GOT3 (cell line): ENCODE measurements around the gene COL25A1.
"Not testable (repeated sequence)": the region's sequence is repeated elsewhere in the genome, so short reads cannot be mapped to it uniquely, and the experiment has no call there.

Experiments used
- DNase-seq: peaks from one replicate; lab custom pipeline; 2025; ENCODE audit warnings: mixed read lengths; lab: John Stamatoyannopoulos, UW

Gene COL25A1

DNA sequence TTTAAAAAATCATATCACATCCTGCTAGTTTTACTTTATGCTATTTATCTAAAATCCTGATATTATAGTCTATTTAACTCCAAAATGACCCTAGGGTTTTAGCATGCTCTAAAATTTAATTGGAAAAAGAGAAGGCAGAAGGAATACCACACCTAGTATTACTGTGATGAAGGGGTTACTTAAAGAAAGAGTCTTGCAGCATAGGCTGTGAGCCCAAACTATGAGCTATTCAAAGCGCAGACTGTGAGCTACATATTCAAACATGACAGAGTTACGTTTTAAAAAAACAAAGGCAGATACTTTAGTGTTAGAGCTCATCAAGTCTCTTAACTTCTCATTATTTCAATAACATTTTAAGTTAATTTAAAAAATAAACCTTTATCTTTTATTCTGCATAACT is 291.9 kb downstream of the COL25A1 start:
- no peak for DNase-seq

DNA sequence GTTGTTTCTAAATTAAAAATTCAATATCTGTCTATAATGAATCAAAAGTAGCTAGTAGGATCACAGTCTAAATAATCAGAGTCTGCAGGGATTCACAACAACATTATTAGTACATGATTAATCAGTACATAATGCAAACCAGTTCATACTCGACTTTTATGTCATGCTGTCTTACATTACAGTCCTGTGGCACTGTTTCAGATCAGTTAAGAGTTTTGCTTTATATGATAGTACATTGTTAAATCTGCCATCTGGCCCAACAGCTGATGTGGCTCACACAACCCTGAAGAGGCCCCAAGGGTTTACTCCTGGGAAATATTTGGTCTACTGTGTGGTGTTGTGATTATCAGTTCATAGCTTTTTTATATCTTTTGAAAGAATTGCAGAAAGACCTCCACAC is 292.5 kb downstream of the COL25A1 start:
- DNase-seq = no peak

DNA sequence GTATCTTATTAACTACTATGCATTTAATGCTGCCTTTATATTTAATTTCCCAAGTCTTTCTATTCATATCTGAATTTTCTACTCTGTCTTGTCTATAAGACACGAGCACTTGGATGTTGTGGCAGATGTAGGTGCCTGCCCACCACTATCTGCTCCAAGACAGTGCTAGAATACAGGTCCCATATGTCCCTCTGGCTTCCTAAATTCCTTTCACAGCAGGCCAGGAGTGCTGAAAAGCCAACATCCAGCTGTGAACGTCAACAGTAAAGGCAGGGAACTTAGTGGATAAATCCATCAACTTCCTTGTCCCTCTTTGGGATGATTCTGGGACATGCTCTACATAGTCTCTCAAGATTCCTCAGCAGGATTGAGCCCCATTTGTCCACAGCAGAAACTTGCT is 294.5 kb downstream of the COL25A1 start:
- no peak for DNase-seq

DNA sequence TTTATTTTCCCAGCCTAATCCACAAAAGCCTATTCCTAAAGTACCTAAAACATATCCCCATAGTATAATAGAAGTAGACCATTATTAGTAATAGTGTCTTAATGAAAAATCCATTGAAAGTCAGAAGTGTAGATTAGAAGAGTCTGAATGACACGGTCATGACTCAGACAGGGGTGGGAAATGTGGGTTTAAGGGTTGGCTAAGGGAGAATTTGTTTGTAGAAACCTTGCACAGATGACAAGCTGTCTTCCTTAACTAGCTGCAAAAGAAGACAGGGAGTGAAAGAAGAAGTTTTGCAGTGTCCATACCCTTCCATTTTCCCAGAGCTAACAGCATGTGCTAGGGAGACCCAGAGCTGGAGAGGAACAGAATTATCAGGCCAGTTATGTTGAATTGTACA is 296.9 kb downstream of the COL25A1 start:
- no peak for DNase-seq

- no peak for DNase-seq
Measured at GRCh38 chr4:109004418-109004817, 298.0 kb downstream of the COL25A1 start.

DNA sequence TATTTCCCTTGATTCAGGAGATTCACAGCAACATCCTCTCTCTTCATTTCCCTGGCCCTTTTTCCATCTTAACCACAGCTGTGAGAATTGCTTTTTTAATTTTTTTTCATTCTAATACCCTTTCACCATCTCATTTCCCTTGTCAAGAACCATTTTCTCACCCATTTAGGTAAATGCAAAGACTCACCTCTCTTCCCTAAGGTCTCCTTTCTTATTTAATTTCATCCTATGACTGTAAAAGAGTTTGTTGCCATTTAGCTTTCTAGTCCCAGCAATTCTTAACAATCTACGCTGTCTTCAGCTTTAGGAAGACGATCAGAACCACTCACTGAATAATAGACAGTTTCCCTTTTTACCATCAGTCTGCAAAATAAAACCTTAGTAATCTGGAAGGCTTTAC is 298.5 kb downstream of the COL25A1 start:
- no peak for DNase-seq

GRCh38 chr4:108991551-108992328 is 310.7 kb downstream of the COL25A1 start:
- no peak for DNase-seq

DNA sequence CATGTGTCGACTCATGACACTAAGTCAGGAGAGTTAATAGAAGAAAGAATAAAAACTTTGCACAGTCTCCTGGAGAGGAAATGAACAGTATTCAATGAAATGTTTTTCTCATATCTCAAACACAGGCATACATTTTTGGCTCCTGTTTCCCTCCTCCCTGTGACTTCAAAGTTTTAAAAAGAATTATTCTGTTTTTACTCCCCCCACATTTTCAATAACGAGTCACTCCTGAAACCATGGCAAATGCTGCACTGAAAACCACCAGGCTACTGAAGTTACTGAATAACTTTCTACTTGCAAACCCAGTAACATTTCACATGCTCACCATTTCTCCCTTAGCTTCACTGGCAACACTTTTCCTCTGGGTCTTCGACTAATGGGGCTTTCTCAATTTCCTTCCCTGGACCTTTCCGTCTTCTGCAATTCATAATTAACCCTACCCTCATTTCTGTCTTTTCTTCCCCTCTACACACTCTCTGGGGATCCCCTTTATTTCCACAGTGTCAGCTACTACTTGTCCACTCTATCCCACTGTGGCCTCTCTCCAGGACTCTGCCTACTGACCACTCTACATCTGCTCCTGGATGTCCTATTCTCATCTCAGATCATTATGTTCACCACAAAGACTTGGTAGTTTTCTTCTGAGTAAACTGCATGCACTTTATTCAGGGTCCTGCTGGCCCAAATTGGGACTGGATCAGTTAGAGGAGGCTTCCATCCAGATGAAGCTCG is 313.8 kb downstream of the COL25A1 start:
- no peak for DNase-seq

DNA sequence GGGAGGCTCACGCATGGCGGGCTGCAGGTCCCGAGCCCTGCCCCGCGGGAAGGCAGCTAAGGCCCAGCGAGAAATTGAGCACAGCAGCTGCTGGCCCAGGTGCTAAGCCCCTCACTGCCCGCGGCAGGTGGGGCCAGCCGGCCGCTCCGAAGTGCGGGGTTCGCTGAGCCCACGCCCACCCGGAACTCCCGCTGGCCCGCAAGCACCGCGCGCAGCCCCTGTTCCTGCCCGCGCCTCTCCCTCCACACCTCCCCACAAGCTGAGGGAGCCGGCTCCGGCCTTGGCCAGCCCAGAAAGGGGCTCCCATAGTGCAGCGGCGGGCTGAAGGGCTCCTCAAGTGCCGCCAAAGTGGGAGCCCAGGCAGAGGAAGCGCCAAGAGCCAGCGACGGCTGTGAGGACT is 318.0 kb downstream of the COL25A1 start:
- DNase-seq = not testable (repeated sequence)

- no peak for DNase-seq
Measured at GRCh38 chr4:108982402-108983185, 319.9 kb downstream of the COL25A1 start.

- DNase-seq = no peak
Measured at GRCh38 chr4:108980455-108981239, 321.8 kb downstream of the COL25A1 start.

- no peak for DNase-seq
Measured at GRCh38 chr4:108979759-108980158, 322.7 kb downstream of the COL25A1 start.

GRCh38 chr4:108978066-108978465 is 324.4 kb downstream of the COL25A1 start:
- no peak for DNase-seq

DNA sequence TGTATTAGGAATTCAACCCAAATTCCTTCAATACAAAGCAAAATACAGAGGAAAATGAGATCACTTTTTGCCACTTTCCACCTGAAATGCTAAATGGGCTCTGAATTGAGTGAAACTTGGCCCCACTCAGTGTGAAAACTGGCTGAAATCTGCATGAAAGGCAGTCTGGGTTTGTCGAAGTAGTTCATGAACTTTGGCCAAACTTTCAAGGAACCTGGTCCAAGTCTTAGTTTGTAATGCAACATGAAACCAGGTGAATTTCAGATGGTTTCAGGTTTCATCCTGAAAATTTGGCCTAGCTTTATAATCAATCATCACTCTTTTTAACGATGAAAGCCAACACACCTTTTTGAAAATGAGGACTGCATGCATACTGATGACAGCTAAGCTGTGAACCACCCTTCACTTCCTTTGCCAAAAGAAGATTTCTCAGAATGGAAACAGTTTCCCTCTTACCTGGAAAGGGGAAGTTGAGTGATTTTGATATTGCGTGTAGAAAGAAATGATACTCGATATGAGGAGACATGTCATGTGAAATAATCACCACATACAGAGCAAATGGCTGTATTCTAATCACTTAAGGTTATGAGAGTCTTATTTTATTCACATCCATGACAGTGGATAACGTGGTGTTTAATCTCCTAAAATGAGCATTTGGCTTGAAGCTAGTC is 329.7 kb downstream of the COL25A1 start:
- no peak for DNase-seq

- no peak for DNase-seq
Measured at GRCh38 chr4:108971473-108971872, 331.0 kb downstream of the COL25A1 start.

DNA sequence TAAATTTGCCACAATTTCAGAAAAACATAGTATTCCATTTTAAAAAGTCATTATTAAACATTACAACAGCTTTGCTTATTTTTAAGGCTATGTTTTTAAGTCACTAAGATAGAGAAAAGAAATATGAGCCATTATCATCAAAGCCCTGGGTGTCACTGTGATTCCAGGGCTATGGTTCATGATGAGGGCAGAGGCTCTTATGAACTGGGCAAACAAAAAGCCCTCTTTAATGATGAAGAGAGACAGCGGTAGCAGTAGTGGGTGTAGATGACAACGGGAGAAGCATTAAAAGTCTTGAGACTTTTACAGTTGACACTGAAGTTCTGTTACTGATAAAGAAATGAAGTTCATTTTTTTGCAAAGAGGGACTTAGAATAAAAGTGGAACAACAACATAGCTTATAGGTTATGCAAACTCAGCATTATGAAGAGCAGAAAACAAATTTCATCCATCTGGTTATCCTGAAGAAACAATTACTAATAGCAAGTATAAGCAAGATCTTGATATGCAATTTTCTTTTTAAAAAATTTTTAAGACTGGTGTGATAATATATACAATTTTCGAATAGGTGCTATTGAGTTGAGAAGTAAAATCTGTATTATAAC is 336.9 kb downstream of the COL25A1 start:
- DNase-seq = no peak

- no peak for DNase-seq
Measured at GRCh38 chr4:108965016-108965415, 337.4 kb downstream of the COL25A1 start.

DNA sequence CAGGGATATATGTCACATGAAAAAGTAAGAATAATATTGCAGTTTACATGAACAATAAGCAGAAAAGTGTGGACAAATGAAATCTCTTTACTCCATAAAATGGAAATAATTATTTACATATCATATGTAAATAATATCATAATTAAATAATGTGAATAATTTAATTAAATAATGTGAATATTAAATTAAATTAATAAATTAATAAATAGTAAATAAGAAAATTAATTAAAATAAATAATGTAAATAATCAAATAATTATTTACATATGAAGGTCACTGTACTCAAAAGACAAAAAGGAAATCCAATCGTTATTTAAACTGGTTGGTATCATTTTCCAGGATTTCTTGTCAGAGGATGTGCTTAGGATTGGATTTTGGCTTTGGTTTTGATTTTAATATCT is 338.5 kb downstream of the COL25A1 start:
- DNase-seq = no peak

DNA sequence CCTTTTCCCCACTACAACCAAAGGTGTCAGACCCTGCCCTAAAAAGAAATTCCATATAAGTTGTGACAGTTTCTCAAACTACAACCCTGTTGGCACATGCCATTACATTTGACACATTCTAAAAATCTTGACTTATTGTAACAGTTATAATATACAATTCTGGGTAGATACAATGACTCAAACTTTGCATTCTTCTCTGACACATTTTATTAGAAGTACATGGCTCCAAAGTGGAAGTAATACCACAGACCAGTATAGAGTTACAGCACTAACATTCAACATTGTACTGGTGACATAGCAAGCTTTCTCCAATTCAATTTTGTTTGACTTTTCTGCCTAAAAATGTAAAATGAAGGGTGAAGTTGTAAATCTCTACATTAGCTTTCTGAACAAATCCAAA is 343.0 kb downstream of the COL25A1 start:
- no peak for DNase-seq

- no peak for DNase-seq
Measured at GRCh38 chr4:108954880-108955279, 347.6 kb downstream of the COL25A1 start.

DNA sequence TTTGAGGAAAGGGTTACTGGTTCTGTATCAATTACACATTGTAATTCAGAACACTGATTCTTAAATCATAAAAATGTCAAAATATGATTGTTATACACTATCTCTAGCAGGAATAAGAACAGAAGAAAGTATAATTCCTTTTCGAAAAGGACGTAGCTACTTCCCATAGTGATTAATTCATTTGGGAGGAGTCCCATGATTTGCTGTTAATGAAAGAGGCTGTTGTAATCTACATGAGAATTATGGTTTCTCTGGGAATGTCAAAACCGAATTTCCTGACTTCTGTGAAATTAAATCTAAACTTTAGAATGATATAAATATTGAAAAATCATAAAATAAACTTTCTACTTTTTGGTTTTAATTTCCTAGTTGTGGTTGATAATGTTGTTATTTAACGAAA is 348.5 kb downstream of the COL25A1 start:
- DNase-seq = no peak
